GM12864 (cell line): ENCODE data around the gene ADAM11.

Experiments
- DNase-seq: peaks from one replicate; pipeline ENCODE4 v3.0.0-alpha.2; 2011; ENCODE audit warnings: low read depth
- H3K4me3 ChIP-seq: 2 replicates; pipeline ENCODE4 v1.5.1; 2011; ENCODE audit warnings: mild to moderate bottlenecking, low read depth, low read length, control low read depth
- CTCF ChIP-seq: IDR thresholded peaks from 2 replicates; pipeline ENCODE4 v1.5.1; 2011; ENCODE audit warnings: low read depth, mild to moderate bottlenecking, moderate library complexity, low read length, control low read depth, inconsistent platforms; ENCODE audit errors: missing control alignments

Gene ADAM11

GRCh38 chr17:44757918-44758413 is 822 bp upstream of the ADAM11 start:
- no peak for DNase-seq
- TF ChIP-seq CTCF, result no peak
- no peak overlapping the region for H3K4me3 ChIP-seq

DNA sequence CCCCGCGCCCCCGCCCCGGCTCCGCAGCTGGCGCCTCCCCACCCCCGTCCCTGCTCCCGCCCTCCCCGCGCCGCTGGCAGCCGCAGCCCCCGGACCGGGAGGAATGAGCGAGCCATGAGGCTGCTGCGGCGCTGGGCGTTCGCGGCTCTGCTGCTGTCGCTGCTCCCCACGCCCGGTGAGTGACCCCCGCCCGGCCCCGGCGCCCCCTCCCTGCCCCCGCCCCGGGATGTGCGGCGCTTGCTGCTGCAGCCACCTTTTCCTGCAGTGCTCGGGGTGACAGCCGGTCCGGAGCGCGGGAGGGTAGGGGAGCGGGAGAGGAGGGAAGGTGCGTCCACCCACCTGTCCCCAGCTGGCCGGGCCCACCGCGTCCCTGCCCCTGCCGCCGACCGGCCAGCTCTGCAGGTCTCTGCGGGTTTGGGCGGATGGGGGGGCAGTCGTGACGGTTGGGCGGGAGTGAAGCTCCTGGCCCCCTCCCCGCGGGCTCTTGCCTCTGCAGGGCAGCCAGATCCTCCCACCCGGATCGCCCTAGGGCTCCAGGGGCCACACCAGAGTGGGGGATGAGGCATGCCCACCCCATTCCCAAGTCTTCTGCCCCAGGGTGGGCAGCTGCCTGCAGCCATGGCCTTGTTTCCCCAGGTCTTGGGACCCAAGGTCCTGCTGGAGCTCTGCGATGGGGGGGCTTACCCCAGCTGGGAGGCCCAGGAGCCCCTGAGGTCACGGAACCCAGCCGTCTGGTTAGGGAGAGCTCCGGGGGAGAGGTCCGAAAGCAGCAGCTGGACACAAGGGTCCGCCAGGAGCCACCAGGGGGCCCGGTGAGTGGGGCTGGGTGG is 513 bp downstream of the ADAM11 start:
- H3K4me3 ChIP-seq, result no peak overlapping the region
- no peak for TF ChIP-seq CTCF
- DNase-seq, result no peak

- TF ChIP-seq CTCF, result no peak
- DNase-seq, result no peak
- H3K4me3 ChIP-seq, result no peak overlapping the region
Observed at GRCh38 chr17:44759916-44760243, 1.1 kb downstream of the ADAM11 start.

DNA sequence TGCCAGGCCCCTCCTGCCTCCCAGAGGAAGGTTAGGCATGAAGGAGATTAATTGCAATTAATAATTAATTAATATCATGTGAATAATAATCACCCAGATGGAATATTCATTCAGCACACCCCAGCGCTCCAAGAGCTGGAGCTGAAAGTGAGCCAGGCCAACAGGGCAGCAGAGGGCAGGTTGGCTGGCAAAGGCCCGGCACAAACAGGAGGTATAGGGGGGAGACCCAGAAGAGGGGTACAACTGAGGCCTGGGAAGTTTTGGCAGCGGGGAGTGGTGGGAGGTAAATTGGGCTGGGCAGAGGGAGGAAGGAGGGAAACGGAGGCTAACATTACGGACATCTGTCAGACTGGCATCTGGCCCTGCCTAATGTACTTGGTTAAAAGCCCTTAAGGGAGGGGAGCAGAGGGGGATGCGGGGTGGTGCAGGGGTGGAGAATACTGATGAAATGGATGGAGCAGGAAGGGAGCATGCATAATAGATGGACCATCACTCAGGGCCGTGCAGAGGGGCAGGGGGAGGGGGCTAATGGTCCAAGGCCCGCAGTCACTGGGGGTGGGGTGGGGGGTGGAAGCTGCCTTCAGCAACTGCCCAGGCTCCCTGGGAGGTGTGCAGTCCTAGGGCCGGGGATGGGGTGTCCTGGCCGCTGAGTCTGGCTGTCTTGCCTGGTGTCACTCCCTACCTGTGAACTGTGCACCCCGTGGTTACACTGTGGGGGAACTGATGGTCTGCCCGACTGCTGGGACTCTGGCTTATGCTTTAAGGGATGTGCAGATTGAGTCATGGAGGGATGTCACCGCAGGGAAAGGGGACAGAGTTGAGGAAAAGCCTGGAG is 1.9 kb downstream of the ADAM11 start:
- no peak overlapping the region for H3K4me3 ChIP-seq
- DNase-seq, result no peak
- TF ChIP-seq CTCF, result no peak

GRCh38 chr17:44761932-44762810 is 3.4 kb downstream of the ADAM11 start:
- no peak overlapping the region for H3K4me3 ChIP-seq
- DNase-seq, result no peak
- no peak for TF ChIP-seq CTCF

DNA sequence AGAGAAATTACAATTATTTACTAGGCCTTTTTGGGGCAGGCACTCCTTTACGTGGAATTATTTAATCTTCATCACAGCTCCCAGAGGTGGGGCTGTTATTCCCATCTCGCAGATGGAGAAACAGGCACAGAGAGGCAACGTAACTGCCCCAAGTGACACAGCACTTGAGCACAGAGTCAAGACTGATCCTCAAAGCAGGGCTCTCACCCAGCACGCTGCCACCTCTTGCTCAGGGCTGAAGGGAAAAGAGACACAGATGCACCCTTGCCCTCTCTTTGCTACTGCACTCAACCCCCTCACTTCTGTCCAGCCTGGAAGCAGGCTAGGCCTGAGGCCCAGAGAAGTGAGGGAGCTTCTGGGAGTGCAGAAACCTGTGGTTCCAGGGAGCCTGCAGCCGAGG is 4.4 kb downstream of the ADAM11 start:
- H3K4me3 ChIP-seq, result no peak overlapping the region
- TF ChIP-seq CTCF, result no peak
- DNase-seq, result no peak
